PC-9 (cell line): Measurements from ENCODE around the gene ANKRD33B.

Experiments
- EZH2 ChIP-seq: fragments of 200-600 bp; sonication (generic); IDR thresholded peaks from 2 replicates; pipeline ENCODE4 v1.8.0; 2017; ENCODE audit warnings: antibody characterized with exemption, low read depth
- TF ChIP-seq, protein P1 (sequence below): fragments of 200-600 bp; sonication (generic); conservative IDR thresholded peaks from 2 replicates; pipeline ENCODE4 v1.6.1; 2017; ENCODE audit warnings: mixed run types, antibody characterized with exemption, mild to moderate bottlenecking, moderate library complexity

DNA sequence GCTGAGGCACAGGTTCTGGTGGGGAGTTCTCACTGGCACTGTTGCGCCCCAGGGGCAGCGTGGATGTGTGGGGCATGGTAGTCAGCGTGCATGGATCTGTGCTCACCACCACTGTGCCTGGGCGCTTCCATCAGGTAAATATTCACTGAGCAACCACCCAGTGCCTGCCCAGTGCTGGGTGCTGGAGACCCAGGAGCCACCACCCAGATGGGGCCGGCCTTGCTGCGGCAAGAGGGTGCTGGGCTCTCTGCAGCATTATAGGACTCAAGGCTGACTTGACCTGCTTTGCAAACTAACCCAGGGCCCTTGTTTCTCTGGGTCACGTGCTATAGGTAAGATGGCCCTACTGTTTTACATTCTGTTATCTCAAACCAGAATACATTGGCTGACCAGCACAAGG is 136.6 kb downstream of the ANKRD33B start:
- TF ChIP-seq EZH2 = no peak
- TF ChIP-seq, protein P1, sequence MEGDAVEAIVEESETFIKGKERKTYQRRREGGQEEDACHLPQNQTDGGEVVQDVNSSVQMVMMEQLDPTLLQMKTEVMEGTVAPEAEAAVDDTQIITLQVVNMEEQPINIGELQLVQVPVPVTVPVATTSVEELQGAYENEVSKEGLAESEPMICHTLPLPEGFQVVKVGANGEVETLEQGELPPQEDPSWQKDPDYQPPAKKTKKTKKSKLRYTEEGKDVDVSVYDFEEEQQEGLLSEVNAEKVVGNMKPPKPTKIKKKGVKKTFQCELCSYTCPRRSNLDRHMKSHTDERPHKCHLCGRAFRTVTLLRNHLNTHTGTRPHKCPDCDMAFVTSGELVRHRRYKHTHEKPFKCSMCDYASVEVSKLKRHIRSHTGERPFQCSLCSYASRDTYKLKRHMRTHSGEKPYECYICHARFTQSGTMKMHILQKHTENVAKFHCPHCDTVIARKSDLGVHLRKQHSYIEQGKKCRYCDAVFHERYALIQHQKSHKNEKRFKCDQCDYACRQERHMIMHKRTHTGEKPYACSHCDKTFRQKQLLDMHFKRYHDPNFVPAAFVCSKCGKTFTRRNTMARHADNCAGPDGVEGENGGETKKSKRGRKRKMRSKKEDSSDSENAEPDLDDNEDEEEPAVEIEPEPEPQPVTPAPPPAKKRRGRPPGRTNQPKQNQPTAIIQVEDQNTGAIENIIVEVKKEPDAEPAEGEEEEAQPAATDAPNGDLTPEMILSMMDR = no peak
